Endothelial cell of umbilical vein (primary cell): ENCODE results near the gene OPCML. TPM values are rescaled to one million over a fixed set of nuclear protein-coding genes. Genes with fewer than 3 reads are reported as not detected.

Experiments used
- BruUV-seq: library from RNA; stranded (reverse); fragments of 400-500 nt; replicated peaks from 2 replicates; lab custom pipeline; 2021; lab: Mats Ljungman, UMichigan
- CTCF ChIA-PET: fragments of 300-600, 350-600 bp; sonication (Branson Sonifier 250); formaldehyde crosslinking; loops from one replicate; lab custom pipeline; 2021; ENCODE audit warnings: antibody characterized with exemption, inconsistent platforms; lab: Charles Lee
- POLR2A ChIA-PET: fragments of 300-600, 350-600 bp; sonication (Branson Sonifier 250); formaldehyde crosslinking; loops from one replicate; lab custom pipeline; 2021; ENCODE audit warnings: antibody characterized with exemption, inconsistent platforms; lab: Charles Lee
- DNase-seq: peaks from one replicate; pipeline ENCODE4 v3.0.0-alpha.2; 2011; ENCODE audit warnings: low read depth, low spot score
- FAIRE-seq: peaks from 2 replicates; lab custom pipeline; 2011; peaks lifted over from hg19 to GRCh38; lab: Jason Lieb, UNC
- H2AFZ ChIP-seq: 2 replicates; pipeline ENCODE4 v1.6.0; 2012; ENCODE audit warnings: low read depth, low read length, control low read depth, inconsistent platforms
- H3K27ac ChIP-seq: 2 replicates; pipeline ENCODE4 v1.5.1; 2011; ENCODE audit warnings: low read depth, mild to moderate bottlenecking, control low read depth, low read length, moderate library complexity; ENCODE audit not compliant: insufficient read depth
- H3K27me3 ChIP-seq, 2 experiments: 2 replicates each; pipeline versions ENCODE4 v1.6.0 to v1.6.1; 2011; ENCODE audit warnings: low read length in 2 of 2, mixed read lengths in 1 of 2; ENCODE audit not compliant: control insufficient read depth in 2 of 2, insufficient read depth in 2 of 2
- H3K36me3 ChIP-seq, 2 experiments: 2 replicates in 1 of 2; 3 replicates in 1 of 2; pipeline ENCODE4 v1.5.1; 2011; ENCODE audit warnings: low read length in 2 of 2, mild to moderate bottlenecking in 1 of 2, moderate library complexity in 1 of 2; ENCODE audit not compliant: control insufficient read depth in 2 of 2, insufficient read depth in 2 of 2; ENCODE audit errors: extremely low read depth in 1 of 2
- H3K4me1 ChIP-seq: 3 replicates; pipeline ENCODE4 v1.5.1; 2011; ENCODE audit warnings: mild to moderate bottlenecking, low read length; ENCODE audit not compliant: control insufficient read depth, insufficient read depth; ENCODE audit errors: extremely low read depth
- H3K4me2 ChIP-seq: 2 replicates; pipeline ENCODE4 v1.6.1; 2011; ENCODE audit warnings: low read length, control low read depth, mixed read lengths; ENCODE audit not compliant: insufficient read depth
- H3K4me3 ChIP-seq, 3 experiments: fragments of 200-600 bp in 1 of 3; sonication (generic), shearing (Covaris generic) in 1 of 3; replicated peaks in 1 of 3; 2 replicates each; pipeline ENCODE4 v1.5.1; 2011 to 2016; ENCODE audit warnings: control low read depth in 3 of 3, low read length in 3 of 3, mild to moderate bottlenecking in 2 of 3, inconsistent platforms in 1 of 3, low read depth in 1 of 3, moderate library complexity in 1 of 3; ENCODE audit not compliant: insufficient read depth in 1 of 3
- H3K79me2 ChIP-seq: 2 replicates; pipeline ENCODE4 v1.6.0; 2012; ENCODE audit warnings: low read length, inconsistent platforms; ENCODE audit not compliant: control insufficient read depth, insufficient read depth
- H3K9ac ChIP-seq: replicated peaks from 2 replicates; pipeline ENCODE3; 2011; ENCODE audit warnings: low read length, control low read depth; ENCODE audit not compliant: insufficient read depth; ENCODE audit errors: extremely low read depth
- H3K9me1 ChIP-seq: replicated peaks from 3 replicates; pipeline ENCODE4 v1.6.0; 2011; ENCODE audit warnings: mild to moderate bottlenecking, low read length; ENCODE audit not compliant: control insufficient read depth, insufficient read depth; ENCODE audit errors: extremely low read depth
- H3K9me3 ChIP-seq: replicated peaks from 2 replicates; pipeline ENCODE4 v1.5.1; 2012; ENCODE audit warnings: low read length, inconsistent platforms; ENCODE audit not compliant: control insufficient read depth, insufficient read depth
- H4K20me1 ChIP-seq: replicated peaks from 2 replicates; pipeline ENCODE3; 2011; ENCODE audit warnings: mild to moderate bottlenecking, low read length; ENCODE audit not compliant: control insufficient read depth, insufficient read depth; ENCODE audit errors: extremely low read depth
- CTCF ChIP-seq, 2 donors: IDR thresholded peaks; 1 replicate in 1 of 2; 2 replicates in 1 of 2; pipeline ENCODE4 v1.5.1; 2011; ENCODE audit warnings: low read length in 2 of 2, mild to moderate bottlenecking in 2 of 2, moderate library complexity in 2 of 2, control low read depth in 1 of 2, inconsistent platforms in 1 of 2, low read depth in 1 of 2; ENCODE audit not compliant: insufficient read depth in 1 of 2; ENCODE audit errors: extremely low read depth in 1 of 2
- EZH2 ChIP-seq: IDR thresholded peaks from 2 replicates; pipeline ENCODE4 v1.6.1; 2012; ENCODE audit warnings: borderline replicate concordance, low read depth, mild to moderate bottlenecking, moderate library complexity, low read length, inconsistent platforms; ENCODE audit not compliant: severe bottlenecking
- FOS ChIP-seq: IDR thresholded peaks from 2 replicates; pipeline ENCODE4 v1.6.1; 2011; ENCODE audit warnings: mild to moderate bottlenecking, low read length, moderate library complexity, borderline replicate concordance; ENCODE audit not compliant: insufficient read depth
- GATA2 ChIP-seq: IDR thresholded peaks from 2 replicates; pipeline ENCODE4 v1.7.0; 2011; ENCODE audit warnings: low read depth, mild to moderate bottlenecking, moderate library complexity, mixed read lengths, low read length; ENCODE audit not compliant: insufficient read length, insufficient read depth
- JUN ChIP-seq: IDR thresholded peaks from 2 replicates; pipeline ENCODE4 v1.6.1; 2011; ENCODE audit warnings: borderline replicate concordance, low read depth; ENCODE audit not compliant: insufficient read length, insufficient read depth
- MAX ChIP-seq: IDR thresholded peaks from 2 replicates; pipeline ENCODE4 v1.6.1; 2011; ENCODE audit not compliant: insufficient read depth, insufficient read length
- MYC ChIP-seq: IDR thresholded peaks from one replicate; pipeline ENCODE4 v1.6.1; 2011; ENCODE audit warnings: mild to moderate bottlenecking, low read depth, low read length
- POLR2A ChIP-seq: IDR thresholded peaks from 2 replicates; pipeline ENCODE4 v1.6.1; 2012; ENCODE audit warnings: low read depth, mild to moderate bottlenecking, control low read depth, low read length
- POLR2AphosphoS5 ChIP-seq: IDR thresholded peaks from 2 replicates; pipeline ENCODE4 v1.6.1; 2012; ENCODE audit warnings: low read depth, mild to moderate bottlenecking, control low read depth, low read length, moderate library complexity; ENCODE audit not compliant: insufficient read depth
- dilution Hi-C: fragments of 300-500 bp; cut with MboI; formaldehyde crosslinking; loops from one replicate; pipeline ENCODE4 v1.15.0; 2019; ENCODE audit warnings: low sequenced_read_pairs; ENCODE audit not compliant: extremely low pct_ligation_motif_present
- intact Hi-C: fragments of 100-400 bp; cut with micrococcal nuclease; formaldehyde crosslinking; loops from one replicate; pipeline ENCODE4 v1.10.0; 2022
- polyA plus RNA-seq, 4 experiments: library from polyadenylated mRNA; depleted of rRNA in 3 of 4; stranded (reverse) in 3 of 4; unstranded in 1 of 4; fragments of >200 nt; gene quantifications; 2 replicates each; pipeline versions ENCODE4 v1.2.1 to v1.2.3, GENCODE V29; 2011 to 2012; ENCODE audit warnings: missing spikeins in 1 of 4
- total RNA-seq: library from RNA; stranded (reverse); gene quantifications from 2 replicates; pipeline ENCODE4 v1.2.3, GENCODE V29; 2021

OPCML gene
- total and polyA plus RNA-seq, 2 donors (not counting 3 experiments of a cell fraction or from before 2014, with no cell fraction given): not detected

GRCh38 chr11:133082841-133083488, 449.3 kb downstream of the OPCML start:
- CTCF ChIA-PET: interaction anchor here (1.7 kb wide), 1 partner anchor 752 kb away, joined by 9 read pairs; no protein-coding TSS in a partner anchor
- POLR2A ChIA-PET: no interaction called here
- intact Hi-C loops: loop anchor here (1.0 kb wide), 1 partner anchor 752 kb away; no protein-coding TSS in a partner anchor
- Histone ChIP-seq H3K9me1 (no peaks in the 10 kb centered on the region), H3K4me3 (peak overlapping the region in 2 of 3 experiments; percentile 30 to 34), H3K9me3 (no peaks in the 10 kb centered on the region), H3K9ac (no peak overlapping the region), H3K27me3 (no peaks in the 10 kb centered on the region), H4K20me1 (no peaks in the 10 kb centered on the region), H3K27ac (no peak overlapping the region), H3K4me2 (peak overlapping the region; percentile 55), H2AFZ (peak overlapping the region; percentile 98), H3K79me2 (no peaks in the 10 kb centered on the region), H3K4me1 (no peaks in the 10 kb centered on the region), H3K36me3 (no peaks in the 10 kb centered on the region)
- TF ChIP-seq CTCF (IDR thresholded peaks at IDR 0.05; ENCODE audit: extremely low read depth in 1 of 2, insufficient read depth in 1 of 2, low read depth in 1 of 2, low read length in 2 of 2) (peak; percentile 74 to 99), POLR2A (no peak), JUN (no peak), FOS (no peak)
- no TSS peak for BruUV-seq
- FAIRE-seq (peak; percentile 49), DNase-seq (peak; percentile 45)
- dilution Hi-C loops: no loop called here

GRCh38 chr11:133082453-133082781, 449.9 kb downstream of the OPCML start:
- no peaks in the 10 kb centered on the region for H3K9me1 ChIP-seq
- FAIRE-seq: no peak
- no peak overlapping the region for H3K27ac ChIP-seq
- CTCF ChIA-PET: interaction anchor here (1.5 kb wide), 1 partner anchor 753 kb away, joined by 7 read pairs; no protein-coding TSS in a partner anchor
- H3K4me1 ChIP-seq: no peaks in the 10 kb centered on the region
- no peaks in the 10 kb centered on the region for H3K36me3 ChIP-seq
- H3K79me2 ChIP-seq: no peaks in the 10 kb centered on the region
- no peak for TF ChIP-seq POLR2AphosphoS5
- no peak for TF ChIP-seq EZH2
- no peak for TF ChIP-seq MYC
- TF ChIP-seq POLR2A: no peak
- TF ChIP-seq FOS: no peak
- TF ChIP-seq GATA2: no peak
- TF ChIP-seq JUN: no peak
- no peak for TF ChIP-seq MAX
- no peak for TF ChIP-seq CTCF (IDR thresholded peaks at IDR 0.05; ENCODE audit: extremely low read depth in 1 of 2, insufficient read depth in 1 of 2, low read depth in 1 of 2, low read length in 2 of 2)
- H3K9ac ChIP-seq: no peak overlapping the region
- H2AFZ ChIP-seq: no peak overlapping the region
- intact Hi-C loops (no loop called here), dilution Hi-C loops (no loop called here)
- H3K9me3 ChIP-seq: no peaks in the 10 kb centered on the region
- H3K27me3 ChIP-seq: no peaks in the 10 kb centered on the region
- H4K20me1 ChIP-seq: no peaks in the 10 kb centered on the region
- no peak overlapping the region for H3K4me2 ChIP-seq
- POLR2A ChIA-PET: no interaction called here
- BruUV-seq: no TSS peak
- no peak for DNase-seq
- no peak overlapping the region for H3K4me3 ChIP-seq
